ENCODE results near the gene PSMB3.

DNA sequence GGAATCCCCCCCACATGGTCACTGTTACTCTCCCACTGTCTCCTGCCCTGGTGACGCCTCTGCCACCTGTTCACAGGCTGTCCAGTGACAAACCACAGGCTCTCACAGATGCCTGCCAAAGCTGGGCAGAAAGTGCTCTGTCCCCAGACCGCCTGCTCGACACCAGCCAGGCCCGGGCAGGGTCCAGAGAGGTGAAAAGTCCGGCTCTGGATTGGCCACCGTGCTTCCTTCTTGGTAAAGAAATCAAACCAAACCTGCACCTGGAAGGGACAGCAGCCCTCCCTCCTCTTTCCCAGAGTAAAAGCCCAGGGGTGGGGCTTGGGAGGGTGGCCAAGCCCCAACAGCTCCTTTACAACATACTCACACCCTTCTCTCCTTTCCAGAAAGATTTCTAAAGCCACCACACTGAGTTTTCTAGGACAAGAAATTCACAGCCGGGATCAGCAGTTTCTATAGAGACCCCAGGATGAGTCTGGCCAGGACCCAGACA is 10.6 kb upstream of the PSMB3 start:
- TF ChIP-seq EZH2 (IDR thresholded peaks at IDR 0.05) (no peak), EZH2phosphoT487 (IDR thresholded peaks at IDR 0.05; ENCODE audit: borderline replicate concordance) (no peak), TCF7L2 (IDR thresholded peaks at IDR 0.05; ENCODE audit: borderline replicate concordance, extremely low read depth, insufficient read depth, insufficient read length) (no peak), POLR2A (IDR thresholded peaks at IDR 0.05; ENCODE audit: borderline replicate concordance, extremely low read depth, insufficient read depth, insufficient read length) (no peak), POLR2AphosphoS5 (IDR thresholded peaks at IDR 0.05; ENCODE audit: low read depth, low read length) (no peak), RAD21 (IDR thresholded peaks at IDR 0.05; ENCODE audit: low read depth) (no peak)
- TF ChIP-seq, protein P1, sequence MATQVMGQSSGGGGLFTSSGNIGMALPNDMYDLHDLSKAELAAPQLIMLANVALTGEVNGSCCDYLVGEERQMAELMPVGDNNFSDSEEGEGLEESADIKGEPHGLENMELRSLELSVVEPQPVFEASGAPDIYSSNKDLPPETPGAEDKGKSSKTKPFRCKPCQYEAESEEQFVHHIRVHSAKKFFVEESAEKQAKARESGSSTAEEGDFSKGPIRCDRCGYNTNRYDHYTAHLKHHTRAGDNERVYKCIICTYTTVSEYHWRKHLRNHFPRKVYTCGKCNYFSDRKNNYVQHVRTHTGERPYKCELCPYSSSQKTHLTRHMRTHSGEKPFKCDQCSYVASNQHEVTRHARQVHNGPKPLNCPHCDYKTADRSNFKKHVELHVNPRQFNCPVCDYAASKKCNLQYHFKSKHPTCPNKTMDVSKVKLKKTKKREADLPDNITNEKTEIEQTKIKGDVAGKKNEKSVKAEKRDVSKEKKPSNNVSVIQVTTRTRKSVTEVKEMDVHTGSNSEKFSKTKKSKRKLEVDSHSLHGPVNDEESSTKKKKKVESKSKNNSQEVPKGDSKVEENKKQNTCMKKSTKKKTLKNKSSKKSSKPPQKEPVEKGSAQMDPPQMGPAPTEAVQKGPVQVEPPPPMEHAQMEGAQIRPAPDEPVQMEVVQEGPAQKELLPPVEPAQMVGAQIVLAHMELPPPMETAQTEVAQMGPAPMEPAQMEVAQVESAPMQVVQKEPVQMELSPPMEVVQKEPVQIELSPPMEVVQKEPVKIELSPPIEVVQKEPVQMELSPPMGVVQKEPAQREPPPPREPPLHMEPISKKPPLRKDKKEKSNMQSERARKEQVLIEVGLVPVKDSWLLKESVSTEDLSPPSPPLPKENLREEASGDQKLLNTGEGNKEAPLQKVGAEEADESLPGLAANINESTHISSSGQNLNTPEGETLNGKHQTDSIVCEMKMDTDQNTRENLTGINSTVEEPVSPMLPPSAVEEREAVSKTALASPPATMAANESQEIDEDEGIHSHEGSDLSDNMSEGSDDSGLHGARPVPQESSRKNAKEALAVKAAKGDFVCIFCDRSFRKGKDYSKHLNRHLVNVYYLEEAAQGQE (IDR thresholded peaks at IDR 0.05; ENCODE audit: low read depth) = no peak
- TF ChIP-seq, protein P2, sequence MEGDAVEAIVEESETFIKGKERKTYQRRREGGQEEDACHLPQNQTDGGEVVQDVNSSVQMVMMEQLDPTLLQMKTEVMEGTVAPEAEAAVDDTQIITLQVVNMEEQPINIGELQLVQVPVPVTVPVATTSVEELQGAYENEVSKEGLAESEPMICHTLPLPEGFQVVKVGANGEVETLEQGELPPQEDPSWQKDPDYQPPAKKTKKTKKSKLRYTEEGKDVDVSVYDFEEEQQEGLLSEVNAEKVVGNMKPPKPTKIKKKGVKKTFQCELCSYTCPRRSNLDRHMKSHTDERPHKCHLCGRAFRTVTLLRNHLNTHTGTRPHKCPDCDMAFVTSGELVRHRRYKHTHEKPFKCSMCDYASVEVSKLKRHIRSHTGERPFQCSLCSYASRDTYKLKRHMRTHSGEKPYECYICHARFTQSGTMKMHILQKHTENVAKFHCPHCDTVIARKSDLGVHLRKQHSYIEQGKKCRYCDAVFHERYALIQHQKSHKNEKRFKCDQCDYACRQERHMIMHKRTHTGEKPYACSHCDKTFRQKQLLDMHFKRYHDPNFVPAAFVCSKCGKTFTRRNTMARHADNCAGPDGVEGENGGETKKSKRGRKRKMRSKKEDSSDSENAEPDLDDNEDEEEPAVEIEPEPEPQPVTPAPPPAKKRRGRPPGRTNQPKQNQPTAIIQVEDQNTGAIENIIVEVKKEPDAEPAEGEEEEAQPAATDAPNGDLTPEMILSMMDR (IDR thresholded peaks at IDR 0.05 in 2 of 3, conservative IDR thresholded peaks at IDR 0.05 in 1 of 3; ENCODE audit: borderline replicate concordance in 1 of 3, insufficient read depth in 1 of 3, low read depth in 2 of 3, low read length in 2 of 3) = no peak
- TF ChIP-seq, protein P3, sequence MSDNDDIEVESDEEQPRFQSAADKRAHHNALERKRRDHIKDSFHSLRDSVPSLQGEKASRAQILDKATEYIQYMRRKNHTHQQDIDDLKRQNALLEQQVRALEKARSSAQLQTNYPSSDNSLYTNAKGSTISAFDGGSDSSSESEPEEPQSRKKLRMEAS (IDR thresholded peaks at IDR 0.05) = no peak

Data from HCT116 (cell line).